ENCODE data around the gene CTDSP2.

- TF ChIP-seq CTCF (IDR thresholded peaks at IDR 0.05) (no peak), POLR2A (IDR thresholded peaks at IDR 0.05) (no peak), POLR2AphosphoS5 (IDR thresholded peaks at IDR 0.05) (no peak), EP300 (IDR thresholded peaks at IDR 0.05) (no peak)
Measured at GRCh38 chr12:57800965-57801364, 45.6 kb downstream of the CTDSP2 start.

Data from upper lobe of left lung (tissue), 4 donors.